ENCODE data around the gene SCAMP2. TPM values are rescaled to one million over a fixed set of nuclear protein-coding genes. Genes with fewer than 3 reads are reported as not detected.

The SCAMP2 gene
- polyA plus RNA-seq, 1 donor from 2014 or later: 4.5 TPM

GRCh38 chr15:74799856-74800558, 73.2 kb downstream of the SCAMP2 start:
- Histone ChIP-seq H3K9me3 (ENCODE audit: low read length) (no peaks in the 10 kb centered on the region), H3K27me3 (ENCODE audit: insufficient read depth, low read depth, low read length) (no peaks in the 10 kb centered on the region), H2AFZ (ENCODE audit: low read depth, low read length) (no peak overlapping the region), H3K9ac (ENCODE audit: low read length) (no peak overlapping the region), H3K79me2 (replicated peaks; ENCODE audit: insufficient read depth, low read length) (peaks cover 4% of the 10 kb centered on the region), H4K20me1 (ENCODE audit: insufficient read depth) (no peaks in the 10 kb centered on the region), H3F3A (ENCODE audit: insufficient read depth, low read length, poor library complexity, severe bottlenecking) (no peaks in the 10 kb centered on the region), H3K4me2 (ENCODE audit: low read length) (no peak overlapping the region), H3K27ac (ENCODE audit: low read length) (no peak overlapping the region), H3K36me3 (ENCODE audit: insufficient read depth, low read length) (peaks cover 4% of the 10 kb centered on the region), H3K9me2 (ENCODE audit: insufficient read depth, low read length) (no peaks in the 10 kb centered on the region), H3K4me3 (ENCODE audit: low read length) (no peak overlapping the region)
- TF ChIP-seq EP300 (conservative IDR thresholded peaks at IDR 0.05; ENCODE audit: poor library complexity, severe bottlenecking) (no peak), REST (IDR thresholded peaks at IDR 0.05; ENCODE audit: borderline replicate concordance) (no peak), CTCF (IDR thresholded peaks at IDR 0.05; ENCODE audit: poor library complexity, severe bottlenecking) (peak; percentile 70), RAD21 (conservative IDR thresholded peaks at IDR 0.05) (peak; percentile 33), EZH2 (IDR thresholded peaks at IDR 0.05; ENCODE audit: borderline replicate concordance, insufficient read depth, low read length, poor library complexity, severe bottlenecking) (no peak), SMC3 (conservative IDR thresholded peaks at IDR 0.05; ENCODE audit: poor library complexity) (peak; percentile 42), TAF1 (IDR thresholded peaks at IDR 0.05; ENCODE audit: low read depth) (no peak), POLR2AphosphoS5 (IDR thresholded peaks at IDR 0.05) (no peak), MXI1 (conservative IDR thresholded peaks at IDR 0.05; ENCODE audit: poor library complexity, severe bottlenecking) (no peak)

- no peaks in the 10 kb centered on the region for H3F3A ChIP-seq (ENCODE audit: insufficient read depth, low read length, poor library complexity, severe bottlenecking)
- H3K36me3 ChIP-seq (ENCODE audit: insufficient read depth, low read length): peaks cover 4% of the 10 kb centered on the region
- no peak overlapping the region for H3K9ac ChIP-seq (ENCODE audit: low read length)
- no peaks in the 10 kb centered on the region for H3K9me3 ChIP-seq (ENCODE audit: low read length)
- H3K27me3 ChIP-seq (ENCODE audit: insufficient read depth, low read depth, low read length): no peaks in the 10 kb centered on the region
- H3K79me2 ChIP-seq (replicated peaks; ENCODE audit: insufficient read depth, low read length): peaks cover 4% of the 10 kb centered on the region
- H2AFZ ChIP-seq (ENCODE audit: low read depth, low read length): no peak overlapping the region
- no peak overlapping the region for H3K4me3 ChIP-seq (ENCODE audit: low read length)
- TF ChIP-seq SMC3 (conservative IDR thresholded peaks at IDR 0.05; ENCODE audit: poor library complexity) (no peak), TAF1 (IDR thresholded peaks at IDR 0.05; ENCODE audit: low read depth) (no peak), REST (IDR thresholded peaks at IDR 0.05; ENCODE audit: borderline replicate concordance) (no peak), MXI1 (conservative IDR thresholded peaks at IDR 0.05; ENCODE audit: poor library complexity, severe bottlenecking) (no peak), EP300 (conservative IDR thresholded peaks at IDR 0.05; ENCODE audit: poor library complexity, severe bottlenecking) (no peak), RAD21 (conservative IDR thresholded peaks at IDR 0.05) (no peak), CTCF (IDR thresholded peaks at IDR 0.05; ENCODE audit: poor library complexity, severe bottlenecking) (no peak), EZH2 (IDR thresholded peaks at IDR 0.05; ENCODE audit: borderline replicate concordance, insufficient read depth, low read length, poor library complexity, severe bottlenecking) (no peak), POLR2AphosphoS5 (IDR thresholded peaks at IDR 0.05) (no peak)
- H3K9me2 ChIP-seq (ENCODE audit: insufficient read depth, low read length): no peaks in the 10 kb centered on the region
- no peak overlapping the region for H3K4me2 ChIP-seq (ENCODE audit: low read length)
- H4K20me1 ChIP-seq (ENCODE audit: insufficient read depth): no peaks in the 10 kb centered on the region
- no peak overlapping the region for H3K27ac ChIP-seq (ENCODE audit: low read length)
Measured at GRCh38 chr15:74799255-74799855, 73.8 kb downstream of the SCAMP2 start.
